H1 (cell line): ENCODE measurements around the gene NDEL1. TPM values are rescaled to one million over a fixed set of nuclear protein-coding genes. Genes with fewer than 3 reads are reported as not detected.

Source experiments
- CTCF ChIA-PET: fragments of 300-600 bp; sonication (Branson Sonifier 250); formaldehyde crosslinking; loops from one replicate; lab custom pipeline; 2021; ENCODE audit not compliant: partially characterized antibody; lab: Charles Lee
- POLR2A ChIA-PET: fragments of 300-600 bp; sonication (Branson Sonifier 250); formaldehyde crosslinking; loops from one replicate; lab custom pipeline; 2021; ENCODE audit warnings: inconsistent platforms; ENCODE audit not compliant: partially characterized antibody; lab: Charles Lee
- DNase-seq, 2 experiments: peaks; one replicate each; pipeline versions ENCODE4 v3.0.0 to v3.0.0-alpha.2; 2010 to 2022; ENCODE audit warnings: low spot score in 2 of 2, low read depth in 1 of 2, mixed read lengths in 1 of 2
- FAIRE-seq: peaks from 2 replicates; lab custom pipeline; 2011; peaks lifted over from hg19 to GRCh38; lab: Jason Lieb, UNC
- H2AFZ ChIP-seq: 2 replicates; pipeline ENCODE4 v1.8.1; 2012; ENCODE audit warnings: low read length, inconsistent platforms
- H2AK5ac ChIP-seq: 2 replicates; pipeline ENCODE4 v1.6.1; 2013; ENCODE audit warnings: low read depth, low read length
- H2BK120ac ChIP-seq: replicated peaks from 2 replicates; pipeline ENCODE3; 2013; ENCODE audit warnings: low read depth, low read length, inconsistent platforms
- H2BK12ac ChIP-seq: 2 replicates; pipeline ENCODE4 v1.6.1; 2013; ENCODE audit warnings: low read depth, low read length
- H2BK15ac ChIP-seq: 2 replicates; pipeline ENCODE4 v1.6.1; 2013; ENCODE audit warnings: low read length
- H2BK20ac ChIP-seq: 2 replicates; pipeline ENCODE4 v1.6.1; 2013; ENCODE audit warnings: low read length
- H2BK5ac ChIP-seq: 2 replicates; pipeline ENCODE4 v1.6.1; 2013; ENCODE audit warnings: low read depth, low read length
- H3K14ac ChIP-seq: 2 replicates; pipeline ENCODE4 v1.6.1; 2013; ENCODE audit warnings: inconsistent platforms; ENCODE audit not compliant: insufficient read length
- H3K18ac ChIP-seq: 2 replicates; pipeline ENCODE4 v1.6.1; 2013; ENCODE audit warnings: low read length; ENCODE audit errors: extremely low read depth
- H3K23ac ChIP-seq: 2 replicates; pipeline ENCODE4 v1.6.1; 2013; ENCODE audit warnings: inconsistent platforms; ENCODE audit not compliant: insufficient read length
- H3K23me2 ChIP-seq: 2 replicates; pipeline ENCODE4 v1.6.1; 2013; ENCODE audit warnings: low read depth, low read length
- H3K27ac ChIP-seq: 2 replicates; pipeline ENCODE4 v1.6.1; 2011; ENCODE audit warnings: low read depth, low read length, inconsistent platforms
- H3K27me3 ChIP-seq, 4 experiments: replicated peaks in 1 of 4; 1 replicate in 1 of 4; 2 replicates in 3 of 4; pipeline versions ENCODE4 v1.6.1 to v1.8.1; 2011 to 2013; ENCODE audit warnings: low read length in 3 of 4, mild to moderate bottlenecking in 3 of 4, inconsistent platforms in 2 of 4, mixed read lengths in 2 of 4, moderate library complexity in 1 of 4; ENCODE audit not compliant: control insufficient read depth in 3 of 4, insufficient read depth in 3 of 4; ENCODE audit errors: extremely low read depth in 1 of 4
- H3K36me3 ChIP-seq, 4 experiments: 2 replicates each; pipeline versions ENCODE4 v1.6.1 to v1.8.1; 2011 to 2013; ENCODE audit warnings: mild to moderate bottlenecking in 4 of 4, low read length in 3 of 4, moderate library complexity in 2 of 4, control low read depth in 1 of 4, inconsistent platforms in 1 of 4; ENCODE audit not compliant: insufficient read depth in 4 of 4, control insufficient read depth in 2 of 4
- H3K4ac ChIP-seq: replicated peaks from 2 replicates; pipeline ENCODE3; 2013; ENCODE audit warnings: low read length, low read depth, mixed read lengths, inconsistent platforms; ENCODE audit not compliant: insufficient read length
- H3K4me1 ChIP-seq, 4 experiments: replicated peaks in 1 of 4; 1 replicate in 1 of 4; 2 replicates in 3 of 4; pipeline versions ENCODE4 v1.6.1 to v1.8.1; 2011 to 2013; ENCODE audit warnings: low read length in 3 of 4, inconsistent platforms in 2 of 4, mixed read lengths in 1 of 4; ENCODE audit not compliant: insufficient read depth in 4 of 4, control insufficient read depth in 3 of 4
- H3K4me2 ChIP-seq, 2 experiments: 2 replicates each; pipeline versions ENCODE4 v1.6.1 to v1.8.1; 2011 to 2013; ENCODE audit warnings: low read depth in 2 of 2, low read length in 2 of 2, control low read depth in 1 of 2, inconsistent platforms in 1 of 2, mild to moderate bottlenecking in 1 of 2; ENCODE audit not compliant: insufficient read depth in 1 of 2
- H3K4me3 ChIP-seq, 4 experiments: fragments of 200-600, 300-600 bp in 1 of 4; sonication (generic), shearing (Covaris generic), sonication (Bioruptor Twin) in 1 of 4; 2 replicates each; pipeline versions ENCODE4 v1.5.1 to v1.8.1; 2011 to 2016; ENCODE audit warnings: low read length in 4 of 4, low read depth in 3 of 4, control low read depth in 2 of 4, inconsistent platforms in 2 of 4, mild to moderate bottlenecking in 2 of 4, mixed read lengths in 1 of 4, moderate library complexity in 1 of 4; ENCODE audit not compliant: insufficient read depth in 2 of 4; ENCODE audit errors: extremely low read depth in 1 of 4
- H3K56ac ChIP-seq: replicated peaks from 2 replicates; pipeline ENCODE3; 2013; ENCODE audit warnings: low read depth, mild to moderate bottlenecking, mixed read lengths, low read length, inconsistent platforms; ENCODE audit not compliant: insufficient read length
- H3K79me1 ChIP-seq: 2 replicates; pipeline ENCODE4 v1.6.1; 2013; ENCODE audit warnings: low read depth, low read length, control low read depth
- H3K79me2 ChIP-seq, 2 experiments: 2 replicates each; pipeline versions ENCODE4 v1.6.1 to v1.8.1; 2012 to 2013; ENCODE audit warnings: low read length in 2 of 2, mild to moderate bottlenecking in 2 of 2, inconsistent platforms in 1 of 2; ENCODE audit not compliant: insufficient read depth in 2 of 2, control insufficient read depth in 1 of 2
- H3K9ac ChIP-seq, 4 experiments: replicated peaks in 1 of 4; 1 replicate in 1 of 4; 2 replicates in 3 of 4; pipeline versions ENCODE4 v1.6.1 to v1.8.1; 2011 to 2013; ENCODE audit warnings: low read depth in 3 of 4, low read length in 3 of 4, control low read depth in 2 of 4, mild to moderate bottlenecking in 2 of 4, moderate library complexity in 2 of 4, inconsistent platforms in 1 of 4; ENCODE audit errors: extremely low read depth in 1 of 4
- H3K9me3 ChIP-seq, 2 experiments: 2 replicates each; pipeline versions ENCODE4 v1.6.1 to v1.8.1; 2012 to 2013; ENCODE audit warnings: mild to moderate bottlenecking in 2 of 2, moderate library complexity in 2 of 2, control low read depth in 1 of 2, inconsistent platforms in 1 of 2, low read depth in 1 of 2, low read length in 1 of 2, mixed read lengths in 1 of 2; ENCODE audit not compliant: insufficient read depth in 2 of 2
- H4K20me1 ChIP-seq, 2 experiments: replicated peaks in 1 of 2; 2 replicates each; pipeline versions ENCODE3 to v1.8.1; 2011 to 2013; ENCODE audit warnings: inconsistent platforms in 2 of 2, low read length in 2 of 2, mild to moderate bottlenecking in 1 of 2; ENCODE audit not compliant: insufficient read depth in 2 of 2, control insufficient read depth in 1 of 2
- H4K5ac ChIP-seq: 2 replicates; pipeline ENCODE4 v1.6.1; 2013; ENCODE audit warnings: low read length, low read depth, mixed read lengths, inconsistent platforms; ENCODE audit not compliant: insufficient read length
- H4K8ac ChIP-seq: 2 replicates; pipeline ENCODE4 v1.8.0; 2013; ENCODE audit warnings: mild to moderate bottlenecking, moderate library complexity, low read length, inconsistent platforms; ENCODE audit not compliant: insufficient read depth; ENCODE audit errors: extremely low read depth
- H4K91ac ChIP-seq: replicated peaks from 2 replicates; pipeline ENCODE3; 2013; ENCODE audit warnings: low read length, mixed read lengths, inconsistent platforms; ENCODE audit not compliant: insufficient read length
- SRF ChIP-seq: IDR thresholded peaks from 2 replicates; pipeline ENCODE4 v1.6.1; 2011; ENCODE audit warnings: mild to moderate bottlenecking, low read depth, low read length, moderate library complexity
- WGBS, 2 experiments: shearing (Covaris generic) in 1 of 2; methylation state at CpG; one replicate each; pipeline versions ENCODE4 v1.1.6 to v1.1.7; 2013 to 2015; ENCODE audit warnings: low lambda C conversion rate in 2 of 2, mixed read lengths in 2 of 2, inconsistent platforms in 1 of 2, low coverage in 1 of 2, missing lambda C conversion rate in 1 of 2; ENCODE audit not compliant: insufficient replicate concordance in 2 of 2, insufficient coverage in 1 of 2, insufficient read length in 1 of 2; ENCODE audit errors: extremely low coverage in 1 of 2, missing lambda C conversion rate in 1 of 2; 5-methylcytosine and 5-hydroxymethylcytosine counted together
- polyA plus RNA-seq, 7 experiments: library from polyadenylated mRNA; depleted of rRNA in 3 of 7; stranded (reverse) in 5 of 7; unstranded in 2 of 7; fragments of >200 nt in 5 of 7; fragments of 200-250 nt in 2 of 7; gene quantifications; 1 replicate in 5 of 7; 2 replicates in 1 of 7; 4 replicates in 1 of 7; pipeline versions ENCODE4 v1.2.1 to v1.2.3, GENCODE V29; 2011 to 2013; ENCODE audit warnings: missing spikeins in 2 of 7, mixed read lengths in 2 of 7
- total RNA-seq: library from RNA; stranded (reverse); fragmentation: NEBNext Ultra II Directional; extraction: Animal tissue kit (Norgen Biotek cat#: 25700); gene quantifications from 2 replicates; pipeline ENCODE4 v1.2.1, GENCODE V29; 2021
- TF ChIP-seq, protein P1 (sequence below): IDR thresholded peaks from 2 replicates; pipeline ENCODE4 v1.6.1; 2012; ENCODE audit warnings: low read length, inconsistent platforms

Gene NDEL1
- total and polyA plus RNA-seq, 2 of the 8 experiments (the other 6 are each of a cell fraction or from before 2014, with no cell fraction given) = 31.1 to 32.9 TPM

DNA sequence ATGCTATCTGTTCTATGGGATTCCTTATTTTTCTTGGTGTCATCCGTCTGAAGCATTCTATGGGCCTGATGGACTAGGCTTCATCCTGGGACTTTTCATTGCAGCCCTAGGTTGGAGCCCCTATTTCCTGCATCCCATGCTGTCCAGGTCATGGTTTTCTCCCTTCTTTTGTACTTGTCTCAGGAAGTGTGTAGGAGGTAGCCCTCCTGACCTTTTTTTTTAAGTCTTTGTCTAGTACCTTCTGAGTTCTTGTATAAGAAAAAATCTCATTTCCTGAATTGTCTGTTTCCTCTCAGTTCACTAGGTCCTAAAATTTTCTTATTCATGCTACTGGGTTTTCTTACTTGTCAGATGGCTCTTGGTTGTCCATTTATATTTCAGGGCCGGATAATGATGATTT lies 6.0 kb downstream of the NDEL1 start:
- Histone ChIP-seq H2BK5ac (no peak overlapping the region), H3K56ac (no peak overlapping the region), H4K20me1 (peaks cover 0 to 2% of the 10 kb centered on the region in 2 experiments), H4K8ac (no peak overlapping the region), H3K27ac (no peak overlapping the region), H3K4me3 (no peak overlapping the region), H3K36me3 (peaks cover 0 to 8% (median 0%) of the 10 kb centered on the region in 4 experiments; a peak in 2 of 8 replicates), H4K91ac (no peak overlapping the region), H3K4ac (no peak overlapping the region), H2BK15ac (no peak overlapping the region), H3K18ac (no peak overlapping the region), H3K4me1 (peaks cover 0 to 2% (median under 1%) of the 10 kb centered on the region in 4 experiments; a peak in 2 of 7 replicates), H2AK5ac (no peak overlapping the region), H4K5ac (no peak overlapping the region), H2BK20ac (no peak overlapping the region), H3K79me2 (peaks cover 0 to 50% of the 10 kb centered on the region in 2 experiments; a peak in 2 of 4 replicates), H3K23ac (no peak overlapping the region)
- POLR2A ChIA-PET = no interaction called here
- CTCF ChIA-PET = no interaction called here
- no peak for DNase-seq
- TF ChIP-seq, protein P1, sequence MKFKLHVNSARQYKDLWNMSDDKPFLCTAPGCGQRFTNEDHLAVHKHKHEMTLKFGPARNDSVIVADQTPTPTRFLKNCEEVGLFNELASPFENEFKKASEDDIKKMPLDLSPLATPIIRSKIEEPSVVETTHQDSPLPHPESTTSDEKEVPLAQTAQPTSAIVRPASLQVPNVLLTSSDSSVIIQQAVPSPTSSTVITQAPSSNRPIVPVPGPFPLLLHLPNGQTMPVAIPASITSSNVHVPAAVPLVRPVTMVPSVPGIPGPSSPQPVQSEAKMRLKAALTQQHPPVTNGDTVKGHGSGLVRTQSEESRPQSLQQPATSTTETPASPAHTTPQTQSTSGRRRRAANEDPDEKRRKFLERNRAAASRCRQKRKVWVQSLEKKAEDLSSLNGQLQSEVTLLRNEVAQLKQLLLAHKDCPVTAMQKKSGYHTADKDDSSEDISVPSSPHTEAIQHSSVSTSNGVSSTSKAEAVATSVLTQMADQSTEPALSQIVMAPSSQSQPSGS = no peak
- no peak for TF ChIP-seq SRF
- TF ChIP-seq, all 59 proteins: peak for 0
- H2AFZ ChIP-seq = no peak overlapping the region
- FAIRE-seq = no peak
- H3K9ac ChIP-seq = no peak overlapping the region
- no peak overlapping the region for H3K14ac ChIP-seq
- no peaks in the 10 kb centered on the region; the same call in 1 of the 2 replicates for H3K79me1 ChIP-seq
- H2BK120ac ChIP-seq = no peak overlapping the region
- H3K4me2 ChIP-seq = no peak overlapping the region
- no peaks in the 10 kb centered on the region for H3K9me3 ChIP-seq
- H3K27me3 ChIP-seq = no peaks in the 10 kb centered on the region
- 93% methylated on average over 2 of the region's 2 CpGs; no CpG with 5 or more reads in 1 of the 2 experiments for WGBS, 2 experiments
- no peak overlapping the region for H2BK12ac ChIP-seq
- no peaks in the 10 kb centered on the region for H3K23me2 ChIP-seq
